Psoas muscle (tissue), 8 donors: Measurements from ENCODE around the gene VSIG2. TPM values are rescaled to one million over a fixed set of nuclear protein-coding genes. Genes with fewer than 3 reads are reported as not detected.
A peak's percentile ranks its signal among the peaks of the same experiment; 100 is the strongest.

ENCODE experiments used
- ATAC-seq, 4 donors: fragments of 200-7000 bp; cut with Tn5 transposase; one replicate each; pipeline ENCODE4 v1.9.1; 2020; ENCODE audit warnings: moderate library complexity in 3 of 4, mild to moderate bottlenecking in 2 of 4
- DNase-seq, 2 donors: peaks; one replicate each; pipeline ENCODE4 v3.0.0-alpha.2; 2020
- H3K27ac ChIP-seq: fragments of 200-600 bp; one replicate; pipeline ENCODE4 v1.8.0; 2022
- H3K27me3 ChIP-seq, 3 donors: fragments of 200-600 bp in 1 of 3; one replicate each; pipeline versions ENCODE4 v1.6.1 to v1.8.0; 2013 to 2022; ENCODE audit warnings: low read length in 2 of 3, mild to moderate bottlenecking in 2 of 3, moderate library complexity in 1 of 3; ENCODE audit not compliant: insufficient read depth in 3 of 3
- H3K36me3 ChIP-seq, 2 donors: fragments of 200-600 bp in 1 of 2; one replicate each; pipeline versions ENCODE4 v1.6.1 to v1.8.0; 2013 to 2022; ENCODE audit warnings: low read depth in 1 of 2, mild to moderate bottlenecking in 1 of 2, moderate library complexity in 1 of 2; ENCODE audit not compliant: insufficient read depth in 1 of 2
- H3K4me1 ChIP-seq: fragments of 200-600 bp; one replicate; pipeline ENCODE4 v1.8.0; 2022
- H3K4me3 ChIP-seq: fragments of 200-600 bp; one replicate; pipeline ENCODE4 v1.8.0; 2022; ENCODE audit warnings: mild to moderate bottlenecking
- H3K9me3 ChIP-seq: fragments of 200-600 bp; one replicate; pipeline ENCODE4 v1.8.0; 2022
- CTCF ChIP-seq: fragments of 200-600 bp; IDR thresholded peaks from one replicate; pipeline ENCODE4 v1.8.0; 2022; ENCODE audit warnings: antibody characterized with exemption
- WGBS, 3 donors: extraction: QIAGEN DNeasy Blood & Tissue Kit; methylation state at CpG; one replicate each; pipeline versions ENCODE4 v1.1.6 to v1.1.7; 2013; 5-methylcytosine and 5-hydroxymethylcytosine counted together
- intact Hi-C, 2 donors: fragments of 100-400 bp; cut with DNase I; formaldehyde crosslinking; loops; one replicate each; pipeline versions ENCODE4 v1.11.0 to v1.14.2; 2022
- polyA plus RNA-seq, 3 donors: library from polyadenylated mRNA; stranded (reverse); fragments of 200-250 nt; gene quantifications; one replicate each; pipeline ENCODE4 v1.2.3, GENCODE V29; 2013
- total RNA-seq, 4 donors: library from RNA; stranded (reverse); fragmentation: NEBNext Ultra II Directional in 2 of 4; extraction: Animal tissue kit (Norgen Biotek cat#: 25700) in 2 of 4; gene quantifications; one replicate each; pipeline versions ENCODE4 v1.2.1 to v1.2.4, GENCODE V29; 2021 to 2023
- donor health status: healthy with polysubstance abuse.
- donor health status: DM: no; HTN: no; CAD: no; lungs with moderate emphysema.
- donor health status: Bipolar disorder and iron deficiency.
- donor health status: healthy.
- donor health status: DM: yes; HTN: yes; CAD: no.
- donor health status: DM: no; HTN: no; CAD: no.
- donor health status: DM: no; HTN: no; CAD: no.
- donor health status: DM: yes; HTN: yes; CAD: no.

The VSIG2 gene
- total and polyA plus RNA-seq, 7 donors = 0.15 to 0.58 (median 0.36) TPM

- no peaks in the 10 kb centered on the region for H3K9me3 ChIP-seq
- TF ChIP-seq CTCF = peak; percentile 74
- intact Hi-C loops = loop anchor here (1.0 to 5.0 kb wide), 4 partner anchors 73 to 94 kb away; partner anchors contain the start of genes SIAE (in 1 of the 2) and SPA17 (in 1 of the 2)
- 2 to 4% (median 4%) methylated on average over 21 of the region's 21 CpGs for WGBS, 3 donors
- H3K27ac ChIP-seq = peak overlapping the region; percentile 81
- peak; percentile 39 to 79 (median 64) for ATAC-seq
- H3K4me3 ChIP-seq = peak overlapping the region; percentile 74
- peaks cover 8 to 34% of the 10 kb centered on the region in 2 donors for H3K36me3 ChIP-seq
- peaks cover 27% of the 10 kb centered on the region for H3K4me1 ChIP-seq
- DNase-seq = peak; percentile 84 to 92
- H3K27me3 ChIP-seq = peaks cover 0 to 39% (median 23%) of the 10 kb centered on the region in 3 donors
Observed at GRCh38 chr11:124763156-124763947, 11.3 kb upstream of the VSIG2 start.

GRCh38 chr11:124762624-124763155, 10.6 kb upstream of the VSIG2 start:
- peaks cover 0 to 45% (median 24%) of the 10 kb centered on the region in 3 donors for H3K27me3 ChIP-seq
- peak in 3 of 4 donors; percentile 5 to 32 (median 31) for ATAC-seq

GRCh38 chr11:124762105-124762623, 10.1 kb upstream of the VSIG2 start, which contains the start of gene ESAM:
ESAM (minus strand) TSS chr11:124762290; CDS start chr11:124762154, 136 bp downstream.
- TF ChIP-seq CTCF = no peak
- H3K9me3 ChIP-seq = no peaks in the 10 kb centered on the region
- peak within 1 kb of the TSS; percentile 81 for H3K27ac ChIP-seq
- ATAC-seq = peak in 2 of 4 donors; percentile 11 to 30
- peaks cover 27% of the 10 kb centered on the region for H3K4me1 ChIP-seq
- peaks cover 3 to 23% of the 10 kb centered on the region in 2 donors for H3K36me3 ChIP-seq
- peak in 1 of 2 donors; percentile 41 for DNase-seq
- peaks cover 0 to 51% (median 25%) of the 10 kb centered on the region in 3 donors for H3K27me3 ChIP-seq
- 0 to 1% (median 1%) methylated on average over 16 to 53 of the region's 55 CpGs for WGBS, 3 donors
- intact Hi-C loops = loop anchor here (2.0 to 5.0 kb wide), 3 partner anchors 75 to 90 kb away; partner anchors contain the start of genes SIAE (in 1 of the 2) and SPA17 (in 1 of the 2)
- peak within 1 kb of the TSS; percentile 74 for H3K4me3 ChIP-seq

More at GRCh38 chr11:124762624-124763155, 10.6 kb upstream of the VSIG2 start:
- no peak for DNase-seq
- intact Hi-C loops = loop anchor here (1.0 to 5.0 kb wide), 4 partner anchors 74 to 93 kb away; partner anchors contain the start of genes SIAE (in 1 of the 2) and SPA17 (in 1 of the 2)
- TF ChIP-seq CTCF = no peak
- H3K27ac ChIP-seq = peak overlapping the region; percentile 81
- peaks cover 8 to 29% of the 10 kb centered on the region in 2 donors for H3K36me3 ChIP-seq
- 0 to 1% (median 1%) methylated on average over 40 to 45 of the region's 45 CpGs for WGBS, 3 donors
- H3K4me1 ChIP-seq = peaks cover 27% of the 10 kb centered on the region
- peak overlapping the region; percentile 74 for H3K4me3 ChIP-seq
- H3K9me3 ChIP-seq = no peaks in the 10 kb centered on the region

GRCh38 chr11:124761301-124762104, 9.4 kb upstream of the VSIG2 start:
- Histone ChIP-seq H3K4me3 (peak overlapping the region; percentile 74), H3K27me3 (peaks cover 0 to 57% (median 26%) of the 10 kb centered on the region in 3 donors), H3K36me3 (peaks cover 0 to 17% of the 10 kb centered on the region in 2 donors), H3K4me1 (peaks cover 27% of the 10 kb centered on the region), H3K27ac (peak overlapping the region; percentile 81), H3K9me3 (no peaks in the 10 kb centered on the region)
- DNase-seq (peak in 1 of 2 donors; percentile 22), ATAC-seq (no peak)
- intact Hi-C loops = loop anchor here (2.0 to 5.0 kb wide), 3 partner anchors 75 to 89 kb away; partner anchors contain the start of genes SIAE (in 1 of the 2) and SPA17 (in 1 of the 2)
- TF ChIP-seq CTCF = no peak
- 28 to 36% (median 30%) methylated on average over 25 of the region's 25 CpGs for WGBS, 3 donors
